HG02759 (cell line): Measurements from ENCODE around the gene CLN6.
"Not testable (repeated sequence)": the region's sequence is repeated elsewhere in the genome, so short reads cannot be mapped to it uniquely, and the experiment has no call there.

ENCODE experiments used
- ATAC-seq: cut with Tn5 transposase; IDR thresholded peaks from one replicate; pipeline ENCODE4 v1.9.1; 2021; ENCODE audit warnings: mild to moderate bottlenecking, moderate library complexity; ENCODE audit not compliant: unreplicated experiment

The CLN6 gene

GRCh38 chr15:68256675-68257450 lies 27.3 kb upstream of the CLN6 start:
- peak; percentile 55 for ATAC-seq

GRCh38 chr15:68252925-68253534 lies 23.5 kb upstream of the CLN6 start:
- no peak for ATAC-seq

- ATAC-seq: no peak
Measured at GRCh38 chr15:68249058-68249713, 19.7 kb upstream of the CLN6 start.

- ATAC-seq: no peak
Measured at GRCh38 chr15:68244235-68244634, 14.7 kb upstream of the CLN6 start.

- no peak for ATAC-seq
Measured at GRCh38 chr15:68241088-68241935, 11.8 kb upstream of the CLN6 start.

GRCh38 chr15:68239025-68239424 lies 9.5 kb upstream of the CLN6 start:
- ATAC-seq: no peak

- no peak for ATAC-seq
Measured at GRCh38 chr15:68235022-68235421, 5.5 kb upstream of the CLN6 start.

GRCh38 chr15:68234520-68234919 lies 5.0 kb upstream of the CLN6 start:
- not testable (repeated sequence) for ATAC-seq

GRCh38 chr15:68234060-68234459 lies 4.5 kb upstream of the CLN6 start:
- no peak for ATAC-seq

GRCh38 chr15:68232937-68233336 lies 3.4 kb upstream of the CLN6 start:
- no peak for ATAC-seq

- no peak for ATAC-seq
Measured at GRCh38 chr15:68232449-68232848, 2.9 kb upstream of the CLN6 start.

- ATAC-seq: no peak
Measured at GRCh38 chr15:68231102-68231818, 1.7 kb upstream of the CLN6 start.

- no peak for ATAC-seq
Measured at GRCh38 chr15:68230157-68231100, 901 bp upstream of the CLN6 start.

GRCh38 chr15:68228971-68229385 lies 550 bp downstream of the CLN6 start:
- no peak for ATAC-seq

- ATAC-seq: no peak
Measured at GRCh38 chr15:68228143-68228970, 1.2 kb downstream of the CLN6 start.

- no peak for ATAC-seq
Measured at GRCh38 chr15:68227643-68228142, 1.8 kb downstream of the CLN6 start.

- ATAC-seq: not testable (repeated sequence)
Measured at GRCh38 chr15:68225442-68225841, 4.1 kb downstream of the CLN6 start.

GRCh38 chr15:68224546-68225250 lies 4.8 kb downstream of the CLN6 start:
- no peak for ATAC-seq
